IMR-90 (cell line): ENCODE data around the gene NKD1. TPM values are rescaled to one million over a fixed set of nuclear protein-coding genes. Genes with fewer than 3 reads are reported as not detected.

ENCODE experiments used
- ATAC-seq: fragments of 200-7000 bp; cut with Tn5 transposase; 2 replicates; pipeline ENCODE4 v1.9.1; 2020; ENCODE audit warnings: low read depth, mild to moderate bottlenecking, moderate library complexity
- BruUV-seq: library from RNA; stranded (reverse); fragments of 400-500 nt; replicated peaks from 2 replicates; lab custom pipeline; 2021; lab: Mats Ljungman, UMichigan
- CTCF ChIA-PET: fragments of 300-600 bp; formaldehyde crosslinking; extraction: SDS; loops from one replicate; lab custom pipeline; 2021; ENCODE audit warnings: antibody characterized with exemption; lab: Yijun Ruan, JAX
- POLR2A ChIA-PET: fragments of 300-600 bp; sonication (Branson Sonifier 250); formaldehyde crosslinking; loops from one replicate; lab custom pipeline; 2022; ENCODE audit warnings: antibody characterized with exemption; ENCODE audit not compliant: unreplicated experiment; lab: Charles Lee
- DNase-seq: peaks from one replicate; pipeline ENCODE4 v3.0.0; 2013
- H2AFZ ChIP-seq: replicated peaks from 2 replicates; pipeline ENCODE3; 2013; ENCODE audit warnings: low read length, mild to moderate bottlenecking; ENCODE audit not compliant: poor library complexity
- H2AK5ac ChIP-seq: 2 replicates; pipeline ENCODE4 v1.6.1; 2013; ENCODE audit warnings: low read depth, low read length, inconsistent platforms
- H2AK9ac ChIP-seq: replicated peaks from 2 replicates; pipeline ENCODE3; 2013; ENCODE audit warnings: mild to moderate bottlenecking, low read depth, low read length, moderate library complexity; ENCODE audit not compliant: poor library complexity
- H2BK120ac ChIP-seq: 2 replicates; pipeline ENCODE4 v1.6.1; 2013; ENCODE audit warnings: low read depth, low read length, inconsistent platforms
- H2BK15ac ChIP-seq: 3 replicates; pipeline ENCODE4 v1.6.1; 2013; ENCODE audit warnings: low read depth, low read length, inconsistent platforms
- H2BK20ac ChIP-seq: 2 replicates; pipeline ENCODE4 v1.6.1; 2013; ENCODE audit warnings: low read depth, mild to moderate bottlenecking, inconsistent platforms, low read length, moderate library complexity
- H2BK5ac ChIP-seq: 2 replicates; pipeline ENCODE4 v1.6.1; 2013; ENCODE audit warnings: mild to moderate bottlenecking, low read depth, low read length, inconsistent platforms; ENCODE audit not compliant: poor library complexity, severe bottlenecking
- H3K14ac ChIP-seq: replicated peaks from 2 replicates; pipeline ENCODE4 v1.6.1; 2013; ENCODE audit warnings: low read depth, low read length, inconsistent platforms
- H3K18ac ChIP-seq: 2 replicates; pipeline ENCODE4 v1.6.1; 2013; ENCODE audit warnings: low read depth, low read length, control low read depth
- H3K23ac ChIP-seq: 2 replicates; pipeline ENCODE4 v1.6.1; 2013; ENCODE audit warnings: low read depth, low read length, inconsistent platforms
- H3K27ac ChIP-seq: 2 replicates; pipeline ENCODE4 v1.5.1; 2013; ENCODE audit warnings: mild to moderate bottlenecking, control low read depth, low read length; ENCODE audit not compliant: insufficient read depth
- H3K27me3 ChIP-seq: 2 replicates; pipeline ENCODE4 v1.6.1; 2013; ENCODE audit warnings: low read length; ENCODE audit not compliant: control insufficient read depth, insufficient read depth
- H3K36me3 ChIP-seq: 2 replicates; pipeline ENCODE4 v1.6.1; 2013; ENCODE audit warnings: low read length, mixed read lengths; ENCODE audit not compliant: control insufficient read depth, insufficient read depth
- H3K4ac ChIP-seq: 2 replicates; pipeline ENCODE4 v1.6.1; 2013; ENCODE audit warnings: low read depth, low read length, inconsistent platforms
- H3K4me1 ChIP-seq: 2 replicates; pipeline ENCODE4 v1.6.1; 2013; ENCODE audit warnings: low read length, mixed read lengths; ENCODE audit not compliant: control insufficient read depth, insufficient read depth
- H3K4me2 ChIP-seq: 2 replicates; pipeline ENCODE4 v1.6.1; 2013; ENCODE audit warnings: low read depth, mild to moderate bottlenecking, control low read depth, low read length, moderate library complexity
- H3K4me3 ChIP-seq: 2 replicates; pipeline ENCODE4 v1.5.1; 2013; ENCODE audit warnings: low read depth, mild to moderate bottlenecking, control low read depth, low read length, moderate library complexity; ENCODE audit not compliant: insufficient read depth
- H3K56ac ChIP-seq: 2 replicates; pipeline ENCODE4 v1.6.1; 2013; ENCODE audit warnings: low read length, inconsistent platforms; ENCODE audit not compliant: insufficient read depth; ENCODE audit errors: extremely low read depth
- H3K79me1 ChIP-seq, 2 experiments: 2 replicates each; pipeline ENCODE4 v1.6.1; 2013; ENCODE audit warnings: low read length in 2 of 2, inconsistent platforms in 1 of 2, low read depth in 1 of 2
- H3K9ac ChIP-seq: 2 replicates; pipeline ENCODE4 v1.6.1; 2013; ENCODE audit warnings: low read depth, low read length, control low read depth
- H3K9me1 ChIP-seq: 2 replicates; pipeline ENCODE4 v1.6.1; 2013; ENCODE audit warnings: low read length, inconsistent platforms; ENCODE audit not compliant: insufficient read depth
- H3K9me3 ChIP-seq: 2 replicates; pipeline ENCODE4 v1.6.1; 2013; ENCODE audit warnings: low read length; ENCODE audit not compliant: control insufficient read depth, insufficient read depth
- H4K20me1 ChIP-seq: 2 replicates; pipeline ENCODE4 v1.6.1; 2013; ENCODE audit warnings: low read length, inconsistent platforms; ENCODE audit not compliant: insufficient read depth
- H4K5ac ChIP-seq: 2 replicates; pipeline ENCODE4 v1.6.1; 2013; ENCODE audit warnings: mild to moderate bottlenecking, low read depth, low read length, control low read depth
- H4K8ac ChIP-seq, 2 experiments: 2 replicates each; pipeline ENCODE4 v1.6.1; 2013; ENCODE audit warnings: low read depth in 2 of 2, low read length in 2 of 2, control low read depth in 1 of 2, inconsistent platforms in 1 of 2
- H4K91ac ChIP-seq: 2 replicates; pipeline ENCODE4 v1.6.1; 2013; ENCODE audit warnings: low read depth, low read length, inconsistent platforms; ENCODE audit not compliant: insufficient read depth
- CEBPB ChIP-seq: IDR thresholded peaks from 2 replicates; pipeline ENCODE4 v1.6.1; 2012; ENCODE audit warnings: low read depth, low read length, improper control_type of control experiment
- CHD1 ChIP-seq: IDR thresholded peaks from 2 replicates; pipeline ENCODE4 v1.6.1; 2012; ENCODE audit warnings: low read depth, low read length, improper control_type of control experiment
- CTCF ChIP-seq: conservative IDR thresholded peaks from 2 replicates; pipeline ENCODE4 v1.5.1; 2012; ENCODE audit warnings: mild to moderate bottlenecking, low read depth, low read length, improper control_type of control experiment
- ELK1 ChIP-seq: fragments of 150-350 bp; IDR thresholded peaks from 2 replicates; pipeline ENCODE4 v1.6.1; 2016; ENCODE audit warnings: low read depth, mild to moderate bottlenecking, low read length, moderate library complexity, borderline replicate concordance
- FOS ChIP-seq: fragments of 150-350 bp; IDR thresholded peaks from 2 replicates; pipeline ENCODE4 v1.6.1; 2016; ENCODE audit warnings: low read depth, low read length
- MAZ ChIP-seq: IDR thresholded peaks from 2 replicates; pipeline ENCODE4 v1.6.1; 2012; ENCODE audit warnings: low read depth, mild to moderate bottlenecking, low read length, improper control_type of control experiment, moderate library complexity, borderline replicate concordance
- MXI1 ChIP-seq: IDR thresholded peaks from 2 replicates; pipeline ENCODE4 v1.6.1; 2012; ENCODE audit warnings: low read depth, mild to moderate bottlenecking, low read length, moderate library complexity, borderline replicate concordance
- NFE2L2 ChIP-seq: fragments of 150-350 bp; IDR thresholded peaks from 2 replicates; pipeline ENCODE4 v1.6.1; 2016; ENCODE audit warnings: low read depth, mild to moderate bottlenecking, low read length
- POLR2A ChIP-seq: IDR thresholded peaks from 2 replicates; pipeline ENCODE4 v1.6.1; 2012; ENCODE audit warnings: mild to moderate bottlenecking, low read depth, low read length
- RAD21 ChIP-seq: IDR thresholded peaks from 2 replicates; pipeline ENCODE4 v1.6.1; 2012; ENCODE audit warnings: low read length, improper control_type of control experiment
- RCOR1 ChIP-seq: IDR thresholded peaks from 2 replicates; pipeline ENCODE4 v1.6.1; 2012; ENCODE audit warnings: mild to moderate bottlenecking, low read length, improper control_type of control experiment; ENCODE audit not compliant: insufficient replicate concordance
- RFX5 ChIP-seq: IDR thresholded peaks from 2 replicates; pipeline ENCODE4 v1.8.0; 2012; ENCODE audit warnings: low read depth, mild to moderate bottlenecking, low read length, moderate library complexity
- WGBS, 2 experiments: methylation state at CpG; one replicate each; pipeline versions ENCODE4 v1.1.5 to v1.1.7; 2013; ENCODE audit warnings: missing lambda C conversion rate in 2 of 2; ENCODE audit not compliant: insufficient read length in 1 of 2; ENCODE audit errors: extremely low coverage in 2 of 2; 5-methylcytosine and 5-hydroxymethylcytosine counted together
- dilution Hi-C: fragments of 300-500 bp; cut with HindIII; formaldehyde crosslinking; loops from one replicate; pipeline ENCODE4 v1.14.3; 2018; ENCODE audit warnings: low sequenced_read_pairs; ENCODE audit not compliant: unreplicated experiment
- in situ Hi-C: fragments of 300-500 bp; cut with MboI; formaldehyde crosslinking; loops from 3 replicates; pipeline ENCODE4 v1.14.3; 2019; ENCODE audit warnings: low sequenced_read_pairs, inconsistent platforms, mixed read lengths
- intact Hi-C: fragments of 100-400 bp; cut with micrococcal nuclease; formaldehyde crosslinking; loops from 2 replicates; pipeline ENCODE4 v1.10.0; 2022
- polyA plus RNA-seq, 3 experiments: library from polyadenylated mRNA; depleted of rRNA; stranded (reverse); fragments of >200 nt; gene quantifications; 2 replicates each; pipeline ENCODE4 v1.2.3, GENCODE V29; 2012; ENCODE audit warnings: low replicate concordance in 1 of 3
- total RNA-seq: library from RNA; depleted of rRNA; stranded (reverse); fragments of >200 nt; gene quantifications from 2 replicates; pipeline ENCODE4 v1.2.3, GENCODE V29; 2012

Gene NKD1
- total and polyA plus RNA-seq, 2 of the 4 experiments (the other 2 are of a cell fraction) = not detected

GRCh38 chr16:50555952-50556673 is 7.9 kb downstream of the NKD1 start:
- Histone ChIP-seq H3K27me3 (peaks cover 17% of the 10 kb centered on the region), H2AFZ (no peak overlapping the region), H2BK120ac (no peak overlapping the region), H3K27ac (no peak overlapping the region), H3K4ac (no peak overlapping the region), H2AK5ac (no peak overlapping the region), H2BK15ac (no peak overlapping the region), H3K9me3 (no peaks in the 10 kb centered on the region), H2AK9ac (no peak overlapping the region), H3K4me1 (no peaks in the 10 kb centered on the region), H3K4me2 (no peak overlapping the region), H3K14ac (no peak overlapping the region), H3K9me1 (no peaks in the 10 kb centered on the region), H3K56ac (no peak overlapping the region), H2BK20ac (no peak overlapping the region), H3K4me3 (no peak overlapping the region), H3K79me1 (no peaks in the 10 kb centered on the region), H3K23ac (no peak overlapping the region), H3K36me3 (no peaks in the 10 kb centered on the region), H4K91ac (no peak overlapping the region), H4K5ac (no peak overlapping the region), H3K9ac (no peak overlapping the region), H2BK5ac (no peak overlapping the region), H4K20me1 (no peaks in the 10 kb centered on the region), H3K18ac (no peak overlapping the region), H4K8ac (no peak overlapping the region)
- in situ Hi-C loops = no loop called here
- TF ChIP-seq MAZ (no peak), CHD1 (no peak), FOS (no peak), ELK1 (no peak), MXI1 (no peak), CTCF (no peak), RCOR1 (no peak), RFX5 (no peak), POLR2A (no peak), NFE2L2 (no peak), CEBPB (no peak), RAD21 (no peak)
- no peak for ATAC-seq
- intact Hi-C loops = no loop called here
- BruUV-seq = no TSS peak
- CTCF ChIA-PET = no interaction called here
- dilution Hi-C loops = no loop called here
- 93% methylated on average over 2 of the region's 18 CpGs; no CpG with 5 or more reads in 1 of the 2 experiments for WGBS, 2 experiments
- DNase-seq = no peak
- POLR2A ChIA-PET = no interaction called here
